HG03103 (cell line): ENCODE measurements around the gene MPPED1.

ENCODE experiments used
- ATAC-seq: cut with Tn5 transposase; IDR thresholded peaks from one replicate; pipeline ENCODE4 v1.9.1; 2021; ENCODE audit warnings: low read depth; ENCODE audit not compliant: unreplicated experiment

Gene MPPED1

GRCh38 chr22:43490311-43490710 is 78.5 kb downstream of the MPPED1 start:
- no peak for ATAC-seq

DNA sequence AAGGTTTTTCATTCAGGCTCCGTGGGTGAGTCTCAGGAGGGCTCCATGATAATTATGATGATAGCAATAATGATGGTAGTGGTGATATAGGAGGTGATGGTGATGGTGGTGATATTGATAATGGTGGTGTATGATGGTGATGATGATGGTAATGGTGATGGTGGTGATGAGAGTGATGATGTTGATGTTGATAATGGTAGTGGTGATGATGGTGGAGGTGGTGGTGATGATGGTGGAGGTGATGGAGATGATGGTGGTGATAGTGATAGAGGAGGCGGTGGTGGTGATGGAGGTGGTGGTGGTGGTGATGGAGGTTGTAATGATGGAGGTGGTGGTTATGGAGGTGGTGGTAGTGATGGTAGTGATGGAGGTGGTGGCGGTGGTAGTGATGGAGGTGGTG is 79.4 kb downstream of the MPPED1 start:
- ATAC-seq, result no peak

- no peak for ATAC-seq
Observed at GRCh38 chr22:43491737-43492136, 79.9 kb downstream of the MPPED1 start.

DNA sequence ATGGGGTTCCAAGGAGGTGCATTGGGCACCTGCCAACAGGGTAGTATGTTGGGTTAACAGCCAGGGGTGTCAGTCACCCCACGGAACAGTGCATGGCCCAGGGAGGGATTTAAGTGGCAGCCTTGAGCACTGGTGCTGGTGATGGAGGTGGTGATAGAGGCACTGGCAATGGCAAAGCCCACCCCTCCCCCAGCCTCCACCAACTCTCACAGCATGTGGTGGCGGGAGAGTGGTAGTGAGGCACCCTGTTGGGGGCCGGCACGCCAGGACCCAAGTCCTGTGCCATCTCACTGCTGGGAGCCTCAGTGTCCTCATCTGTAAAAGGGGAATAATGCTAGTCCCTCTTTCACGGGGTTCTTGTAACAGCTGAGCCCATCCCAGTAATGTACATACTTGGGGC is 81.5 kb downstream of the MPPED1 start:
- no peak for ATAC-seq

GRCh38 chr22:43497956-43498855 is 86.4 kb downstream of the MPPED1 start:
- no peak for ATAC-seq

DNA sequence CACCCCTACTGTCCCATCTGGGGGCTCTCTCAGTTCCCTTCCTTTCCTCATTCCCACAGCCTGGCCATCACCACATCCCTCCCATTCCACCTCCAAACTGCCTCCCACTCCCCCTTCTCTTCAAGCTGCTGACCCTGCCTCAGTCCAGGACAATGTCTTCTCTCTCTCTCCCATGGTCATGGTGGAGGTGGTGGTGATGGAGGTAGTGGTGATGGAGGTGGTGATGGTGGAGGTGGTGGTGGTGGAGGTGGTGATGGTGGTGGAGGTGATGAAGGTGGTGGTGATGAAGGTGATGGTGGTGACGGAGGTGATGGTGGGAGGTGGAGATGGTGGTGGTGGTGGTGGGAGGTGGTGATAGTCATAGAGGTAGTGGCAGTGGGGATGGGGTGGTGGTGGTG is 87.0 kb downstream of the MPPED1 start:
- ATAC-seq, result no peak

DNA sequence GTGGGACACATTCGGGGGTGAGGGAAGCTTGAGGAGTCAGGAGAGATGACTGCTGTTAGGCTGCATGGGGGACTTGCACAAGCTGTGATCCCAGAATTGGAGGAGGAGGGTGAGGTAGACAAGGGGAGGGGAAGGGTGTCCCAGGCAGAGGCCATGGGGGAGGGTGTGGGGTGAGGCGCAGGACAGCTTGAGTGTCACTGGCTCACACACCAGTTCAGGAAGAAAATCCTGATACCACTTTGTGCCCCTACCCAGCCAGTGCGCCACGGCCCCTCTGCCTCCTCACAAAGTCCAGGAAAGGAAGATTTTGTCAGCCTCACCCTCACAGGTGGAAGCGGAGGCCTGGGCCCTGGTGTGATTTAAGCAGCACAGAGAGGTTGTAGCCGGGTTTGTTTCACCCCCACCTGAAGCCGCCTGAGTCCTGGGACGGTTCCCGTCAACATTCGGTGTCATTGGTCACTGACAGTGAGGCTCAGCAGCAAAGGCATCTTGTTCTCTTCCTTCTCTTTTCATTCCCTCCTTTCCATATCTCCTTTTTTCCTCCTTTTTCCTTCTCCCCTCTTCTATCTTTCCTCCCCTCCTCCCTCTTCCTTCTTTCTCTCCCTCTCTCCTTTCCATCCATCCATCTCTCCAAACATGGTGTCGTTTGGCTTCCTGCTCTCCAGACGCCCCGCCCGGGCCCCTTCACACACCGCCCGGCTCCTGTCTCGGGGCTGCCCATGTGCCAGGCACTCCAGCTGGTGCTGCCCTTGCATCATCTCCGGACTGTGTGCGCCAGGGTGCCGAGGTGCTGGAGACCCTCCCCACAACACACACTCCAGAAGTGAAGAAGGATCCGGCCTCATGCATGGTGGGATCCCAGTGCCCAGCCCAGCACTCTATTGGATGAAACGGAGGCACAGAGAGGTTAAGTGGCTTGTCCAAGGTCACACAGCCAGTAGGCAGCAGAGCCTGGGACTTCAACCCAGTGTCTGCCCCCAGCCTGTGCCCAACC is 89.3 kb downstream of the MPPED1 start:
- no peak for ATAC-seq

DNA sequence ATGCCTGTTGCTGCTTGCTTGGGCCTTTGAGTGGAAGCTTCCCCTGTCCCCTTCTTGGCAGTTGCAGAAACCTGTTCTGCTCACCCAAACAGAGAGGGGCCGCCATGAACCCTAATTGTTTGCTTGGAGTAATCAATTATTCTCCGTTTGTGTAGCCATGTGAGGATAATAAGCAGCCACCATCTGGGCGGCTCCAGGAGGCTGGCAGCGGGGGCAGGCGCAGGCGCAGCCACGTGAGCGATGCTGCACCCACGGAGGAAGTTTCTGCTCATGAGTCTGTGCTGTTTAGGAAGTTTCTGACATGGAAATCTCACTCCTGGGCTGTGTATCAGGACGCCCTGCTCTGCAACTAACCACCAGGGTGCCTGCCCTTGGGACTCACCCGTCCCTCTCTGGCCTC is 90.1 kb downstream of the MPPED1 start:
- ATAC-seq, result no peak

GRCh38 chr22:43502306-43502874 is 90.6 kb downstream of the MPPED1 start:
- no peak for ATAC-seq

DNA sequence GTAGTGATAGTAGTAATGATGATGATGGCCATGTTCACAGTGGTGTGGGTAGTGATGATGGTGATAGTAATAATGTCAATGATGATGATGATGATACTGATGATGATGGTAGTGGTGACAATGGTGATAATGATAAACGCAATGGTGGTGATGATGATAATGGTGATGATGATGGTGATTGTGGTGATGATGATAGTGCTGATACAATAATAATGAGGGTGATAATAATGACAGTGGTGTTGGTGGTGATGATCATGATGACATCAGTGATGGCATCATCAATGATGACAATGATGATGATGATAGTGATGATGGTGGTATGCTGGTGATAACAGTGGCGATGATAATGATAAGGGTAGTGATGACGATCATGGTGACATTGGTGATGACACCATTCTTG is 92.3 kb downstream of the MPPED1 start:
- no peak for ATAC-seq

DNA sequence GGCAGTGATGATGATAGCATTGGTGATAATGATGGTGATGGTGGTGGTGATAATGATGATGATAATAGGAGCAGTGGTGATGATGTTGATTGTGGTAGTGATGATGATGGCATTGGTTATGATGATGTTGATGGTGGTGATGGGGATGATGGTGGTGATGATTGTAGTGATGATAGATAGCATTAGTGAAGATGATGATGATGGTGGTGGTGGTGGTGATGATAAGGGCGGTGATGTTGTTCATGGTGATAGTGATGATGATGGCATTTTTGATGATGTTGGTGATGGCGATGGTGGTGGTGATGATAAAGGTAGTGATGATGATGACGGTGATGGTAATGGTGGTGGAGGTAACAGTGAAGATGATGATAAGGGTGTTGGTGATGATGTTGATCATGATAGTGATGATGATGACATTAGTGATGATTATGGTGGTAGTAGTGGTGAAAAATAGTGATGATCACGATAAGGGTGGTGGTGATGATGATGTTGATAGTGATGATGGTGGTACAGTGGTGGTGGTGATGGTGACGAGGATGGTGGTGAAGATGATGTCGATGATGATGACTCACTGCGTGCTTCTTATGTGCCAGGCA is 93.0 kb downstream of the MPPED1 start:
- ATAC-seq, result no peak

- ATAC-seq, result no peak
Observed at GRCh38 chr22:43505423-43505822, 93.6 kb downstream of the MPPED1 start.

GRCh38 chr22:43505896-43506295 is 94.1 kb downstream of the MPPED1 start:
- ATAC-seq, result no peak

DNA sequence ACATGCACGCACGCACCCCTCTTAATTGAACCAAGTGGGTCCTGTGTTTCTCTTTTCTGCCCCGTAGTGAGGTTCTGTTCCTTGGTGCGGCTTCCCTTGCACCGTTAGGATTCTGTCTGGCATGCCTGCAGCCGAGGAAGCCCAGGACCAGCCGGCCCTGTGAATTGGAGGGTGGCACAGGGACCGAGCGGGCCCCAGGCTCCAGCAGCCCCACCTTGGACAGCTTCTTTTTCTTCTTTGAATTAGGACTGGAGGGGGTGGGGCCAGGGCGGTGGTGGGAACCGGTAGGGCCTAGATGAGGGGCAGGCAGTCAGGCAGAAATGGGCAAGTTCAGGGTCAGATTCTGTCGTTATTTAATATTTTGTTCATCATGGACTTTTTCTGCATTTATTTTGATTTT is 94.7 kb downstream of the MPPED1 start:
- ATAC-seq, result no peak

GRCh38 chr22:43507235-43507634 is 95.4 kb downstream of the MPPED1 start:
- no peak for ATAC-seq

- no peak for ATAC-seq
Observed at GRCh38 chr22:43508489-43508888, 96.7 kb downstream of the MPPED1 start.

DNA sequence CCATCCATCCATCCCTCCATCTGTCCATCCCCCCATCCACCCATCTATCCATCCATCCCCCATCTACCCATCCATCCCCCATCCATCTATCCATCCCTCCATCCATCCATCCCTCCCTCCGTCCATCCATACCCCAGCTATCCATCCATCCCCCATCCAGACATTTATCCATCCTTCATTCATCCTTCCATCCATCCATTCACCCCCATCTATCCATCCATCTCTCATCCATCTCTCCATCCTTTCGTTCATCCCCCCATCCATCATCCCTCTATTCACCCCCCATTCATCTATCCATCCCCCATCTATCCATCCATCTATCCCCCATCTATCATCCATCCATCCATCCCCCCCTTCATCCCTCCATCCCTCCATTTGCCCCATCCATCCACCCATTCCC is 97.5 kb downstream of the MPPED1 start:
- ATAC-seq, result no peak

GRCh38 chr22:43510281-43511070 is 98.7 kb downstream of the MPPED1 start:
- ATAC-seq, result no peak

- ATAC-seq, result no peak
Observed at GRCh38 chr22:43511276-43511910, 99.6 kb downstream of the MPPED1 start.
